HG02642 (cell line): ENCODE results near the gene CLDN7.
"Not testable (repeated sequence)": the region's sequence is repeated elsewhere in the genome, so short reads cannot be mapped to it uniquely, and the experiment has no call there.

ENCODE experiments used
- ATAC-seq: cut with Tn5 transposase; IDR thresholded peaks from one replicate; pipeline ENCODE4 v1.9.1; 2021; ENCODE audit warnings: mild to moderate bottlenecking; ENCODE audit not compliant: unreplicated experiment, poor library complexity

The CLDN7 gene

DNA sequence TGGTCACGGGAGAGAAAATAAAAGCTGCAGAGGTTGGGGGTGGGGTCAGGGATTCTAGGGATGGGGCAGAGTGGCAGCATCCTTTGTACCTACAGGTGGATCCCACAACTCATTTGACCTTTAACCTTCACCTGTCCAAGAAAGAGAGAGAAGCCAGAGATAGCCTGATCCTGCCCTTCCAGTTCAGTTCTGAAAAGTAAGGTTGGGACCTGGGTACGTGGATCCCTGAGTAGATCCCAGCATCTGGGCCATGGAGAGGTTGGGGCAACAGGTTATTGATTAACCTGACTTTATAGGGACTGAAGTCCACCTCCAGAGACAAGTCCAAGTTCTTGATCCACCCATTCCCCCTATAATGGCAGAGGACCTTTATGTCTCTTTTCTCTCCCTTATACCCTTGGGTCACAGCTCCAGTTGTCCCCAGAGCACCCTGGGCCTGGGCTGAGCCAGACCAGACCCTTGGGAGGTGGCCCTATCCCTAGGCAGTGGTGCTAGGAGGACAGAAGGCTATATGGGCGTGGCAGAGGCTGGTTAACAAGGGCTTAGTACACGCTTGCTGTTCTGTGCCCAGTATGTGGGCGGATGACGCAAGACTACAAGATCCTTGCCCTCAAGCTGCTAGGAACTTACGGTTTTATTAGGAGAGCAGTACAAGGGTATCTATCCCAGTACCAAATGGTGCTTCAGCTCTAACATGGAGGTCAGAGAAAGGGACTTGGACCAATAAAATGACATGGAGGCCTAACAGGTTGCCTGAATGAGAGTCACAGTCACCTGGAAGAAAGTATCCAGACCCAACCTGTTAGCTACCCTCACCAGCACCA, 3.3 kb downstream of the CLDN7 start:
- ATAC-seq, result no peak

- ATAC-seq, result no peak
These were observed 5.4 kb downstream of the CLDN7 start for GRCh38 chr17:7256766-7257456.

DNA sequence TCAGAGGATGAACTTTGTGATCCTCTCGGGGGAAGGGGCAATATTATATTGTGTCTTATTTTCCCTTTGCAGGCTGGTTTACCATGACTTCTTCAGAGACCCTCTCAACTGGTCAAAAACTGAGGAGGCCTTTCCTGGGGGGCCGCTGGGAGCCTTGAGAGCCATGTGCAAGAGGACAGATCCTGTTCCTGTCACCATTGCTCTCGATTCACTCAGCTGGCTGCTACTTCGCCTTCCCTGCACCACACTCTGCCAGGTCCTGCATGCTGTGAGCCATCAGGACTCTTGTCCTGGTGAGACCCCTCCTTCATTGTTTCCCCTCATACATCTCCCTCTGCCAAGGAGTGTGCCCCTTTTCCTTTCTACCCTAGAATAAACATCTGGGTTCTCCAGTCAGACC, 7.8 kb downstream of the CLDN7 start:
- no peak for ATAC-seq

DNA sequence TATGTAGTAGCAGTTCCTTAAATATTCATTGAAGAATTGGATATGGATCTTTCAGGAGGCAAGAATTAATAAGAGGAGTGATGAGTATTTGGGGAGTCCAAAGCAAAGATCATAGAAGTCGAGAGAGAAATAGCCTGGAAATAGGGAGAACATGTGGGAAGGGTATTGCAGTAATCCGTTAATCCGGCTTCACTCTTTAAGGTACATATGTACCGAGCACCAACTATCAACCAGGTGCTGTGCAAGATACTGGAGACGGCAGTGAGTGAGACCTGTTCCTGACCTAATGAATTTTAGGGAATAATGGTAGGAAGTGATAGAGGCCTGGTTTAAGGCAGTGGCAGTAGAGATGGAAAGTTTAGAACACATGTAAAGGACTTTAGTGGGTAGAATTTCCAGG, 9.2 kb downstream of the CLDN7 start:
- ATAC-seq, result no peak

GRCh38 chr17:7252176-7253043, 9.9 kb downstream of the CLDN7 start, which contains the start of gene ELP5:
Gene ELP5 (plus strand): TSS chr17:7252215. CDS start chr17:7252551, 336 bp downstream.
- peak; percentile 58 for ATAC-seq

GRCh38 chr17:7251661-7252175, 10.6 kb downstream of the CLDN7 start, which contains the start of gene CTDNEP1:
Gene CTDNEP1 (minus strand): TSS chr17:7251734. CDS start chr17:7251296, 438 bp downstream.
- ATAC-seq, result peak; percentile 80

- peak; percentile 1 for ATAC-seq
These were observed 11.3 kb downstream of the CLDN7 start for GRCh38 chr17:7250695-7251627.

GRCh38 chr17:7249830-7250229, 12.4 kb downstream of the CLDN7 start:
- ATAC-seq, result no peak

DNA sequence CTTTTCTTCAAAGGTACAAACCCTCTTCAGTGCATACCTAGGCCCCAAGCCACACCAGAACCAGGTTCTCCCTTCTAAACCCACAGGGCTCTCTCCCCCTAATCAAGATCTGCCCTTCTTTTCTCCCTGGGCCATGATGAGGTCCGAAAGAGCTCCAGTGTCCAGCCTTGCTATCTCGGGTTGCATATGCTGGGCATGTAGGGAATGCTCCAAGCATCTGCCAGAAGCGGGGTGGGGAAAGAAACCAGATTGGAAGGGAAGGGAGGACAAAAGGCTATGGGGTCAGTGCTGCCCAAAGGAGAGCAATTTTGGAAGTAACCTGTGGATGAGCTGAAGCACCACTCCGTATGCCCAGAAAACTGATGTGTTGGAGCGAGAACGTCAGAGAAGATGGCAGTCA, 13.1 kb downstream of the CLDN7 start:
- ATAC-seq, result no peak

- ATAC-seq, result no peak
These were observed 13.5 kb downstream of the CLDN7 start for GRCh38 chr17:7248796-7249195.

DNA sequence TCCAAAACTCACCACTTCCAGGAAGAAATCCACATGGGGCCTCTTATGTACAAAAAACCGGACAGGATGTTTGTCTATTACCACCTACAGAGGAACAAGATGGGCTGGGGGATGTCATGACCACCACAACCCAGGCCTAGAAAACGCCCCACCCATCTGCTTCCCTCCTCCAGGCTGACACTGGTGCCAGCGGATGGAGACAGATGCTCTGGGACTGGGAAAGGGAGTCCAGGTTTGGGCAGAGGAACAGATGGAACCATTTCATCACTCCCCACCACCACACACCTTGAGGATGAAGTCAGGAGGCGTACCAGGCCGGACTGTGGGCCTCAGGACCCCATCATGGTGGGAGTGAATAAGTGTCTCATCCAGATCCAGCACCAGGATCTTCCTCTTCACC, 15.5 kb downstream of the CLDN7 start:
- ATAC-seq, result no peak

GRCh38 chr17:7243838-7244237, 18.4 kb downstream of the CLDN7 start:
- ATAC-seq, result not testable (repeated sequence)

DNA sequence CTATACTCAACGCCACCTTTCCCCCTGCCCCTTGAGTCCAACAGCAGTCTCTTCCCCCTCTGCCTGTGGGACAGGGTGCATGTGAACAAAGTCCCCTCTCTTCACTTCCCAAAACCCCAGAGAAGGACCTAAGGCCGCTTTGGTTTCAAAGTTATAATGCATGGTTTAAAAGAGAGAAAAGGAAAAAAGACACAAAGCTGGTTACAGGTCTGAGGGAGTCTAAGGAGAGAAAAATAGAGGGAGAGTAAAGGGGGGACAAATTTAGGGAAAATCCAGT, 18.9 kb downstream of the CLDN7 start:
- no peak for ATAC-seq

- ATAC-seq, result peak; percentile 44
These were observed 19.4 kb downstream of the CLDN7 start for GRCh38 chr17:7242717-7243452.

- ATAC-seq, result peak; percentile 32
These were observed 20.2 kb downstream of the CLDN7 start, which contains the start of gene GABARAP for GRCh38 chr17:7241783-7242716. Gene GABARAP (minus strand): TSS chr17:7242449. CDS start chr17:7242330, 119 bp downstream.

- ATAC-seq, result no peak
These were observed 21.1 kb downstream of the CLDN7 start for GRCh38 chr17:7241090-7241733.

DNA sequence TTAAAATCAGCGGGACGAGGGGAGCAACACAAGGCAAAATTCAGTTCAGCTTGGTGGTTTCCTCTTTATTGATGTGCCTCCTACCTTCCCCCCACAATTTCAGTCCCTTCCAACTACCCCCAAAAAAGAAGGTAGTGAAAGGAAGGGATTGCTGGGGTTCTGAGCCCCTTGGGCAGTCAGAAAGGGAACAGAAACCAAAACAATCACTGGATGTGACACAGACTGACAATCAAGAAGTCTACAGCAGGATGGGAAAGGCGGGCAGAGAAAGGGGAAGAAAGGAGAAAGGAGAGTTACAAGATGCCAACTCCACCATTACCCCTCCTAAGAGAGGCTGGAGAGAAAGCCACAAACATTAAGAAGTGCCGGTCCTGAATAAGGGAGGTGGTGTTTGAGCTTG, 21.9 kb downstream of the CLDN7 start:
- ATAC-seq, result no peak
